ENCODE results near the gene GLT1D1.
"Not testable (repeated sequence)": the region's sequence is repeated elsewhere in the genome, so short reads cannot be mapped to it uniquely, and the experiment has no call there.

The GLT1D1 gene

DNA sequence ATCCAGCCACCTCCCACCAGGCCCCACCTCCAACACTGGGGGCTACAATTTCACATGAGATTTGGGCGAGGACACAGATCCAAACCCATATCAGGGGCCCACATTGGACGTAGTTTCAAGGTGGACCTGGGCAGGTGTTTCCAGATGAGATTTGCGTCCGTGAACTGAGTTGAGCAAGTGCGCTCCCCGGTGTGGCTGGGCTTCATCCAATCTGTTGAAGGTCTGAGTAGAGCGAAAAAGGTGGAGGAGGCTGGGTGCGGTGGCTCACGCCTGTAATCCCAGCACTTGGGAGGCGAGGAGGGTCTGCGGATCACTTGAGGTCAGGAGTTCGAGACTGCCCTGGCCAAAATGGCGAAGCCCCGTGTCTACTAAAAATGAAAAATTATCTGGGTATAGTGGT is 4.9 kb upstream of the GLT1D1 start (continued):
- TF ChIP-seq, protein P1, sequence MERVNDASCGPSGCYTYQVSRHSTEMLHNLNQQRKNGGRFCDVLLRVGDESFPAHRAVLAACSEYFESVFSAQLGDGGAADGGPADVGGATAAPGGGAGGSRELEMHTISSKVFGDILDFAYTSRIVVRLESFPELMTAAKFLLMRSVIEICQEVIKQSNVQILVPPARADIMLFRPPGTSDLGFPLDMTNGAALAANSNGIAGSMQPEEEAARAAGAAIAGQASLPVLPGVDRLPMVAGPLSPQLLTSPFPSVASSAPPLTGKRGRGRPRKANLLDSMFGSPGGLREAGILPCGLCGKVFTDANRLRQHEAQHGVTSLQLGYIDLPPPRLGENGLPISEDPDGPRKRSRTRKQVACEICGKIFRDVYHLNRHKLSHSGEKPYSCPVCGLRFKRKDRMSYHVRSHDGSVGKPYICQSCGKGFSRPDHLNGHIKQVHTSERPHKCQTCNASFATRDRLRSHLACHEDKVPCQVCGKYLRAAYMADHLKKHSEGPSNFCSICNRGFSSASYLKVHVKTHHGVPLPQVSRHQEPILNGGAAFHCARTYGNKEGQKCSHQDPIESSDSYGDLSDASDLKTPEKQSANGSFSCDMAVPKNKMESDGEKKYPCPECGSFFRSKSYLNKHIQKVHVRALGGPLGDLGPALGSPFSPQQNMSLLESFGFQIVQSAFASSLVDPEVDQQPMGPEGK (CRISPR knock-in tag; IDR thresholded peaks at IDR 0.05; ENCODE audit: borderline replicate concordance): no peak

GRCh38 chr12:128849806-128850205 is 3.5 kb upstream of the GLT1D1 start:
- not testable (repeated sequence) for ATAC-seq

- no peak for ATAC-seq
- TF ChIP-seq ZNF565 (CRISPR knock-in tag; conservative IDR thresholded peaks at IDR 0.05; ENCODE audit: low read depth) (no peak), ZFP3 (CRISPR knock-in tag; IDR thresholded peaks at IDR 0.05) (no peak), TOX (CRISPR knock-in tag; IDR thresholded peaks at IDR 0.05; ENCODE audit: borderline replicate concordance) (no peak), RARB (CRISPR knock-in tag; IDR thresholded peaks at IDR 0.05) (no peak), PPARA (CRISPR knock-in tag; IDR thresholded peaks at IDR 0.05; ENCODE audit: borderline replicate concordance) (no peak), ZC3H10 (CRISPR knock-in tag; IDR thresholded peaks at IDR 0.05) (no peak), SNAI2 (CRISPR knock-in tag; IDR thresholded peaks at IDR 0.05) (no peak), BACH2 (CRISPR knock-in tag; IDR thresholded peaks at IDR 0.05; ENCODE audit: borderline replicate concordance) (no peak), ISL1 (CRISPR knock-in tag; IDR thresholded peaks at IDR 0.05) (no peak), GLIS3 (CRISPR knock-in tag; IDR thresholded peaks at IDR 0.05) (no peak), ZNF8 (CRISPR knock-in tag; IDR thresholded peaks at IDR 0.05) (no peak), ESRRG (CRISPR knock-in tag; IDR thresholded peaks at IDR 0.05) (no peak)
- TF ChIP-seq, protein P2, sequence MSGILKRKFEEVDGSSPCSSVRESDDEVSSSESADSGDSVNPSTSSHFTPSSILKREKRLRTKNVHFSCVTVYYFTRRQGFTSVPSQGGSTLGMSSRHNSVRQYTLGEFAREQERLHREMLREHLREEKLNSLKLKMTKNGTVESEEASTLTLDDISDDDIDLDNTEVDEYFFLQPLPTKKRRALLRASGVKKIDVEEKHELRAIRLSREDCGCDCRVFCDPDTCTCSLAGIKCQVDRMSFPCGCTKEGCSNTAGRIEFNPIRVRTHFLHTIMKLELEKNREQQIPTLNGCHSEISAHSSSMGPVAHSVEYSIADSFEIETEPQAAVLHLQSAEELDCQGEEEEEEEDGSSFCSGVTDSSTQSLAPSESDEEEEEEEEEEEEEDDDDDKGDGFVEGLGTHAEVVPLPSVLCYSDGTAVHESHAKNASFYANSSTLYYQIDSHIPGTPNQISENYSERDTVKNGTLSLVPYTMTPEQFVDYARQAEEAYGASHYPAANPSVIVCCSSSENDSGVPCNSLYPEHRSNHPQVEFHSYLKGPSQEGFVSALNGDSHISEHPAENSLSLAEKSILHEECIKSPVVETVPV (CRISPR knock-in tag; IDR thresholded peaks at IDR 0.05): no peak
- TF ChIP-seq, protein P1 (CRISPR knock-in tag; IDR thresholded peaks at IDR 0.05; ENCODE audit: borderline replicate concordance): no peak
Observed at GRCh38 chr12:128850400-128850799, 2.9 kb upstream of the GLT1D1 start.

DNA sequence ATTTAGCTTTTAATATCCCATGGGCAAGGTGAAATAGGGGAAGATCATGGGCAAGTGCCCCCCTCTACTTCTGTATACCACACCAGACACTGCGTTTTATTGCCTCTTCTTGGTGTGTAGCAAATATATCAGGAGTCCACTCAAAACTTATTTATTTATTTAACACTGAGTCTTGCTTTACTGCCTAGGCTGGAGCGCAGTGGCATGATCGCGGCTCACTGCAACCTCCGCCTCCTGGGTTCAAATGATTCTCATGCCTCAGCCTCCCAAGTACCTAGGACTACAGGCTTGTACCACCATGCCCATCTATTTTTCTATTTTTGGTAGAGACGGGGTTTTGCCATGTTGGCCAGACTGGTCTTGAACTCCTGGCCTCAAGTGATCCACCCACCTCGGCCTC is 1.8 kb upstream of the GLT1D1 start:
- ATAC-seq: not testable (repeated sequence)

GRCh38 chr12:128852026-128852698 is 1.1 kb upstream of the GLT1D1 start:
- no peak for ATAC-seq
- TF ChIP-seq CSDC2 (CRISPR knock-in tag; IDR thresholded peaks at IDR 0.05): no peak
- no peak for TF ChIP-seq ZFP3 (CRISPR knock-in tag; IDR thresholded peaks at IDR 0.05)
- TF ChIP-seq, protein P3, sequence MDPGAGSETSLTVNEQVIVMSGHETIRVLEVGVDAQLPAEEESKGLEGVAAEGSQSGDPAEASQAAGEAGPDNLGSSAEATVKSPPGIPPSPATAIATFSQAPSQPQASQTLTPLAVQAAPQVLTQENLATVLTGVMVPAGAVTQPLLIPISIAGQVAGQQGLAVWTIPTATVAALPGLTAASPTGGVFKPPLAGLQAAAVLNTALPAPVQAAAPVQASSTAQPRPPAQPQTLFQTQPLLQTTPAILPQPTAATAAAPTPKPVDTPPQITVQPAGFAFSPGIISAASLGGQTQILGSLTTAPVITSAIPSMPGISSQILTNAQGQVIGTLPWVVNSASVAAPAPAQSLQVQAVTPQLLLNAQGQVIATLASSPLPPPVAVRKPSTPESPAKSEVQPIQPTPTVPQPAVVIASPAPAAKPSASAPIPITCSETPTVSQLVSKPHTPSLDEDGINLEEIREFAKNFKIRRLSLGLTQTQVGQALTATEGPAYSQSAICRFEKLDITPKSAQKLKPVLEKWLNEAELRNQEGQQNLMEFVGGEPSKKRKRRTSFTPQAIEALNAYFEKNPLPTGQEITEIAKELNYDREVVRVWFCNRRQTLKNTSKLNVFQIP (CRISPR knock-in tag; IDR thresholded peaks at IDR 0.05; ENCODE audit: borderline replicate concordance, low read depth): no peak
- no peak for TF ChIP-seq TCF4 (CRISPR knock-in tag; IDR thresholded peaks at IDR 0.05; ENCODE audit: borderline replicate concordance)
- no peak for TF ChIP-seq PPARA (CRISPR knock-in tag; IDR thresholded peaks at IDR 0.05; ENCODE audit: borderline replicate concordance)
- TF ChIP-seq GLIS3 (CRISPR knock-in tag; IDR thresholded peaks at IDR 0.05): no peak
- no peak for TF ChIP-seq ZNF70 (CRISPR knock-in tag; IDR thresholded peaks at IDR 0.05)
- TF ChIP-seq ZNF8 (CRISPR knock-in tag; IDR thresholded peaks at IDR 0.05): no peak
- TF ChIP-seq TOX (CRISPR knock-in tag; IDR thresholded peaks at IDR 0.05; ENCODE audit: borderline replicate concordance): no peak
- TF ChIP-seq, protein P1 (CRISPR knock-in tag; IDR thresholded peaks at IDR 0.05; ENCODE audit: borderline replicate concordance): no peak
- no peak for TF ChIP-seq ISL1 (CRISPR knock-in tag; IDR thresholded peaks at IDR 0.05)
- TF ChIP-seq ZFP30 (CRISPR knock-in tag; IDR thresholded peaks at IDR 0.05): no peak
- TF ChIP-seq, protein P2 (CRISPR knock-in tag; IDR thresholded peaks at IDR 0.05): no peak
- TF ChIP-seq BACH2 (CRISPR knock-in tag; IDR thresholded peaks at IDR 0.05; ENCODE audit: borderline replicate concordance): no peak
- no peak for TF ChIP-seq ESRRG (CRISPR knock-in tag; IDR thresholded peaks at IDR 0.05)
- no peak for TF ChIP-seq ARNTL (CRISPR knock-in tag; IDR thresholded peaks at IDR 0.05; ENCODE audit: borderline replicate concordance, low read depth)
